Left lobe of liver (tissue), 2 donors: ENCODE measurements around the gene SHBG. TPM values are rescaled to one million over a fixed set of nuclear protein-coding genes. Genes with fewer than 3 reads are reported as not detected.
A peak's percentile ranks its signal among the peaks of the same experiment; 100 is the strongest.

Experiments
- ATAC-seq: fragments of 200-7000 bp; cut with Tn5 transposase; one replicate; pipeline ENCODE4 v1.9.1; 2020; ENCODE audit warnings: mild to moderate bottlenecking, moderate library complexity
- DNase-seq: peaks from one replicate; pipeline ENCODE4 v3.0.0-alpha.2; 2020; ENCODE audit warnings: low spot score
- total RNA-seq: library from RNA; stranded (reverse); gene quantifications from one replicate; pipeline ENCODE4 v1.2.1, GENCODE V29; 2021
- donor health status: DM: no; HTN: no; CAD: no; lungs with moderate emphysema.
- donor health status: DM: no; HTN: yes; CAD: no.

Gene SHBG
- total RNA-seq, 1 donor from 2014 or later, result 4.6 TPM

DNA sequence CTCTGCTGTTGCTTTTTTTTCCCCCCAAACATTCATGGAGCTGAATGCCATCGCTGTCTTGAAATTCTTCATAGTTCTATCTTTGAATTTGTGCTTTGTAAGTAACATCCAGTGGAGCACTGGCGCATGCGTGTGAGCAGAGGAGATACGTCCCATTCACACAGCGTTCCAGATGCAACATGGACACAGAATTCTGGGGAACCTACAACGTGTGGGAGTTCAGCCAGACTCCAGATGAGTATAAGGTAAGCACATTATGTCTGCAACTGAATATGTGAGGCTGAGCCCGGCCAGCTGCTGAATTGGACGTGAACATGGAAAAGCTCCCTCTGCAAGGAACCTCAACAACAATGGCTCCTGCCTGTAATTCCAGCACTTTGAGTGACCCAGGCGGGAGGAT is 16.5 kb downstream of the SHBG start:
- ATAC-seq, result no peak
- DNase-seq, result no peak

DNA sequence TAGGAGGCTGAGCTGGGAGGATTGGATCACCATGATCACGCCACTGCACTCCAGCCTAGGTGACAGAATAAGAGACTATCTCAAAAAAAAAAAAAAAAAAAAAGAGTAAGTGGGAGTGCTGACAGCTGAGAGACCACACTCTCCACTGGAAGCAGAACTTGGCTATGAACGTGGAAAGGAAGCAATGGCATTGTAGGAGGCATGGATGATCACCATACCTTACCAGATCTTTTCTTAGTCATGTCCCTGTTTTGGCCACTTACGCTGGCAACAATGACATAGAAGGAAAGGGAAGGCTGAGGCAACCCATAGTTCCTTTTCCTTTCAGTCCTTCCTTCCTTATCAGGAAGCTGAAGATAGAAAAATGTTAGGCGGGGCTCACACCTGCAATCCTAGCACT is 17.1 kb downstream of the SHBG start:
- DNase-seq, result no peak
- no peak for ATAC-seq

GRCh38 chr17:7650509-7651096 is 20.7 kb downstream of the SHBG start, which contains the start of gene ATP1B2:
ATP1B2 (plus strand) TSS chr17:7650926; CDS start chr17:7651519, 593 bp downstream.
- DNase-seq (peak; percentile 67), ATAC-seq (peak; percentile 90)

GRCh38 chr17:7651097-7651664 is 21.2 kb downstream of the SHBG start:
- ATAC-seq, result no peak
- no peak for DNase-seq

- DNase-seq (no peak), ATAC-seq (peak; percentile 8)
These were observed 21.9 kb downstream of the SHBG start for GRCh38 chr17:7651665-7652387.

DNA sequence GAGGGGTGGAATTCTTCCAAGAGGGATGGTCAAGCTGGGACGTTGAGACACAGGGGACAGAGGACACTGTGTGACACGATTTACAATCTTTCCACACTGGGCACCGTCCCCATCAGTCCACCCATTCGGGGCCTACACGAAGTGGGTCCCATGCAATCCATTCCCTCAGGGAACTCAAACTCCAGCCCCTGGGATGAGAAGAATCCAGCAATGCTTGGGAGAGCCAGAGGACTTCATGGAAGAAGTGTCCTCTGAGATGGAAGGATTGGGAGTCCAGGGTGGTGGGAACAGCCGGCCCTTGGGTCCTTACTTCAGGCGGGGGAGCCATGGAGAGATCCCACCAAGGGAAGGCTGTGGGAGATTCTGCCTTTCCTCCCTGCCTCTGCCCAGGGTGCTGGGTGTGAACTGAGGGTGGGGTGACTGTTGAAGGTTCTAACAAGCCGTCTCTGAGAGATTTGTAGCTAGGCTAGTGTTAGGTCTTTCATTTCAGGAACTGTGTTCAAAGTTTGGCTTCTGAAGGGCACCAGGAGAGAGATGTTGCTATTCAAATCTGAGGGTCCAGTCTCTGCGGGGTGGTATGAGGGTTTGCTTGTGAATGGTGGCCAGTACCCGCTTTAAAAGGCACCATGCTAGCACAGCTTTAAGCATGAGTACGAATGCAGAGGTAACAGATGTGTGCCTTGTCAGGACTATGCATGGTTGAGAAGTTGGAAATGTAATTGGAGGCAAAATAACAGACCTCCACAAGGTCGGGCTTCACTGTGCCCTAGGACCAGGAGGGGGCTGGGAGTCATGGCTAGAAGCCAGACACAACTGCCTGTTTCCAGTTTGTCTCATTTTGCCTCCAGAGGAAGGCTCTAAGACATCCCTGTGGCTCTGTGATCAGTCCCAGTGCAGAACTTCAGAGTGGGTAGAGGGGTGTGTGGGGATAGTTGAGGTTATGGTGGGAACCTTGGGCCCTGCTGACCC is 22.7 kb downstream of the SHBG start:
- DNase-seq (no peak), ATAC-seq (no peak)

GRCh38 chr17:7654832-7655540 is 25.1 kb downstream of the SHBG start:
- no peak for DNase-seq
- no peak for ATAC-seq

GRCh38 chr17:7655541-7655840 is 25.6 kb downstream of the SHBG start:
- DNase-seq (no peak), ATAC-seq (no peak)

DNA sequence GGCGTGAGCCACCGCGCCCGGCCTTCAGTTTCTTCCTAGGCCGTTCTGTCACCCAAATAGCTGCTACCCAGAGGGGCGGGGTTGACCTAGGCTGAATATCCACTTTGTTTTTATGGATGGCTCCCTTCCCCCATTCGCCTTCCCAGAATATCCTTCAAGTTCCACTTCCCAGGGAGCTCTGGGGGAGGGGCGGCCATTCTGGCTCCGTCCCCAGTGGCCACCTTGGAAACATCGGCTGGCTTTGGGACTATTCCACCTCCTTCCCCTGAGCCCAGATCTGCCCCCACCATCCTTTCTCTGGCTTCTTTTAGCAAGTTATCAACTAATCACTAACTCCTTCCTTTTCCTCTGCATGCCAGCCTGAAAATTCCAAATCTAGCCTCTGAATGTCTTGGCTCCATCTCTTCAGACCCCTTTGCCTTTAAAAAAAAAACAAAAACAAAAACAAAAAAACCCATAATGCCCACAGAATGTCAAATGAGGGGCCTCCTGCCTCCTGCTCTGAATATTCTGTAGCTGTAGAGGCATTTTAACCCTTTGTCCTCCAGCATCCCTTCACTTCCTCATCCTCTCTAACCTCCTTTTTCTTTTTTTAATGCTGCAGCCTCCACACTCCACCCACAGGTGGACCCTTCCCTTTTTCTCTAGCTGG is 27.1 kb downstream of the SHBG start:
- DNase-seq (no peak), ATAC-seq (peak; percentile 20)

- no peak for ATAC-seq
- DNase-seq, result no peak
These were observed 37.9 kb downstream of the SHBG start for GRCh38 chr17:7667656-7668406.

DNA sequence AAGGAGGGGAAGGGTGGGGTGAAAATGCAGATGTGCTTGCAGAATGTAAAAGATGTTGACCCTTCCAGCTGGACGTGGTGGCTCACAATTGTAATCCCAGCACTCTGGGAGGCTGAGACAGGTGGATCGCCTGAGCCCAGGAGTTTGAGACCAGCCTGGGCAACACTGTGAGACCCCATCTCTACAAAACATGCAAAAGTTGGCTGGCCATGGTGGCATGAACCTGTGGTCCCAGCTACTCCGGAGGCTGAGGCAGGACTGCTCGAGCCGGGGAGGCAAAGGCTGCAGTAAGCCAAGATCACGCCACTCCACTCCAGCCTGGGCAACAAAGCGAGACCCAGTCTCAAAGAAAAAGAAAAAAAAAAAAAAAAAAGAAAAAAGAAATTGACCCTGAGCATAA is 38.5 kb downstream of the SHBG start:
- no peak for ATAC-seq
- DNase-seq, result no peak

DNA sequence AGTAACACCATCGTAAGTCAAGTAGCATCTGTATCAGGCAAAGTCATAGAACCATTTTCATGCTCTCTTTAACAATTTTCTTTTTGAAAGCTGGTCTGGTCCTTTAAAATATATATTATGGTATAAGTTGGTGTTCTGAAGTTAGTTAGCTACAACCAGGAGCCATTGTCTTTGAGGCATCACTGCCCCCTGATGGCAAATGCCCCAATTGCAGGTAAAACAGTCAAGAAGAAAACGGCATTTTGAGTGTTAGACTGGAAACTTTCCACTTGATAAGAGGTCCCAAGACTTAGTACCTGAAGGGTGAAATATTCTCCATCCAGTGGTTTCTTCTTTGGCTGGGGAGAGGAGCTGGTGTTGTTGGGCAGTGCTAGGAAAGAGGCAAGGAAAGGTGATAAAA is 43.3 kb downstream of the SHBG start:
- DNase-seq, result no peak

GRCh38 chr17:7674934-7675333 is 45.0 kb downstream of the SHBG start:
- DNase-seq, result no peak
- no peak for ATAC-seq

More for the DNA sequence above, 43.3 kb downstream of the SHBG start:
- ATAC-seq, result no peak

GRCh38 chr17:7676533-7676932 is 46.6 kb downstream of the SHBG start:
- DNase-seq (no peak), ATAC-seq (no peak)

DNA sequence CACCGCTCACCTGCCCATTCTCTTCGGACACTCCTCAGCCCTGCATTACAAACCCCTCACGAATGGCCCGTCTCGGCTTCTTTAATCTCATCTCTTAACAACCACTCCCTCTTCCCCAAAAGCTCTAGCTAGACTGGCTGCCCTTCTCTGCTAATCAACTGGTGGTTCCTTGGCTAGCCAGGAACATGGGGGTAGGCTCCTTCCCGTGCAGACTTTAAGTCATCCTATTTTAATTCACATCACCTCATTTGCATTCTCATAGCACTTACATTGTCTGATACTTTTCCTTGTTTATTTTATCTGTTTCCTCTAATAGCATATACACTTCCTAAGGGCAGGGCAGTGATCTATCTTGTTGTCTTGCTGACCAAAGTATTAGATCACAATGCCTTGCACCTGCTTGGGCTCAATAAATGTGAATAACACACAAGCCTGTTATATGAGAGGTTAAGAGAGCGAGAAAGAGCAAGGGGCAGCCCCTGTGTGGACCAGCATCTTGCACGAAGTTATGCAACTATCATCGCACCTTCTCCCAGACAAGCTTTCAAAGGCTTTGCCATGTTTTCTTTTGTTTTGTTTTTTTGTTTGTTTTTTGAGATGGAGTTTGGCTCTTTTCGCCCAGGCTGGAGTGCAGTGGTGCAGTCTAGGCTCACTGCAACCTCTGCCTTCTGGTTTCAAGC is 47.6 kb downstream of the SHBG start:
- no peak for DNase-seq

More for the DNA sequence above, 47.6 kb downstream of the SHBG start:
- no peak for ATAC-seq
